HG03280 (cell line): Measurements from ENCODE around the gene MTHFR.

Experiments
- ATAC-seq: cut with Tn5 transposase; IDR thresholded peaks from one replicate; pipeline ENCODE4 v1.9.1; 2021; ENCODE audit warnings: mild to moderate bottlenecking, moderate library complexity; ENCODE audit not compliant: unreplicated experiment

The MTHFR gene

GRCh38 chr1:11736746-11737639 is 68.8 kb downstream of the MTHFR start:
- peak; percentile 20 for ATAC-seq

- peak; percentile 74 for ATAC-seq
Measured at GRCh38 chr1:11735854-11736745, 69.7 kb downstream of the MTHFR start, which contains the start of gene AGTRAP. TSS of gene AGTRAP (plus strand) at chr1:11736136. CDS start at chr1:11736209, 73 bp downstream.
